DMS 273 treated with DMSO at 0.1 percent for 48 hours (cell line): Measurements from ENCODE around the gene BFAR.
"Not testable (repeated sequence)": the region's sequence is repeated elsewhere in the genome, so short reads cannot be mapped to it uniquely, and the experiment has no call there.

Source experiments
- DNase-seq: peaks from one replicate; lab custom pipeline; 2025; lab: John Stamatoyannopoulos, UW

Gene BFAR

DNA sequence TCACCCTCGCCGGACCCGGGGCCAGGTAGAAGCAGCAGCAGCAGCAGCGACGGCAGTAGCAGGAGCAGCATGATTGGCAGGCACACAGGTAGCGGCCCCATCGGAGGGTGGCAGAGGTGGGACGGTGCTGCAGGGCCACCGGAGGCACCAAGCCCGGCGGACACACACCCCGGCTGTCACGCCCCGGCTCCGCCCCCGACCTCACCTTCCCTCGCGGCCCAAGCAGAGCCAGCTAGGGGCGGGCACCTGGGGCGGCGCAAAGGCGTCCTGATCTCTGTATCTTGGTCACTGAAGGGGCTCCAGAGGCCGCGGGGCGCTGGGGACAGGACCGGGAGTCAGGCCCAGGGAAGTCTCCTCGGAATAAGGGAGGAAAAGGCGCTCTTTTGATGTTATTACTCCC, 61.4 kb downstream of the BFAR start, which contains the start of gene PLA2G10:
Gene PLA2G10, minus strand, starts transcription at position 180 of the 400 bp plus-strand sequence. Its CDS starts 79 bp downstream, at position 101.
- DNase-seq, result not testable (repeated sequence)

DNA sequence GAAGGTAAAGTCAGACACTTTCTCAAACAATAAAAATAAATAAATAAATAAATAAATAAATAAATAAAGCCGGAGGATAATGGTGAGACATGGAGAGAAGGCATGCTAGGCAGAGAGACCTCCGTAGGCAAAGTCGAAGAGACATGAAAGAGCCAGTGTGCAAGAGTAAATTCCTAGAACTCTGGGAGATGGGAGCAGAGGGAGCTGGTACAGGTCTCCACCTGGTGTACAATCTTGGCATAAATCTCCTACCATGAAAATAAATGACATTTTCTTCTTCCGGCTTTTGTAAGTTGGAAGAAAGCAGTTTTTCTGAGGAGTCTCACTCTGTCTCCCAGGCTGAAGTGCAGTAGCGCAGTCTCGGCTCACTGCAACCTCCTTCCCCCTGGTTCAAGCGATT, 69.1 kb downstream of the BFAR start:
- not testable (repeated sequence) for DNase-seq

DNA sequence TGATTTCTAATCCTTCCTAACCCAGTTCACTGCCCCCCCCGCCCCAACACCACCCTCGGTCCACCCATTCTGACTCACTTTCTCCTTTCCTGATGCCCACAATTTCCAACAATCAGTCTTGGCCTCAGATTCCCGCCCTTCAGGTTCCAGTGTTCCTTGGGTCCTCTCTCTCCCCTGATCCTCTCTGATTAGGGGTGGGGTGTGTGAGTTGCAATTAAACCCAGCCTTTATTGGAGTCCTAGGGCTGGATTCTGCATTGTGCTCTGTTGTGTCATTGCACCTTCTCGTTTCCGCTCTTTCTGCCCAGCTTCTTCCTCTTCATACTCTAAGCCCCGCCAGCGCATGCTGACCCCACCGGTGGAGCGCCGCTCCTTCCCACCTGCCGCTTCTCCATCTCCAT, 69.9 kb downstream of the BFAR start:
- DNase-seq, result not testable (repeated sequence)

DNA sequence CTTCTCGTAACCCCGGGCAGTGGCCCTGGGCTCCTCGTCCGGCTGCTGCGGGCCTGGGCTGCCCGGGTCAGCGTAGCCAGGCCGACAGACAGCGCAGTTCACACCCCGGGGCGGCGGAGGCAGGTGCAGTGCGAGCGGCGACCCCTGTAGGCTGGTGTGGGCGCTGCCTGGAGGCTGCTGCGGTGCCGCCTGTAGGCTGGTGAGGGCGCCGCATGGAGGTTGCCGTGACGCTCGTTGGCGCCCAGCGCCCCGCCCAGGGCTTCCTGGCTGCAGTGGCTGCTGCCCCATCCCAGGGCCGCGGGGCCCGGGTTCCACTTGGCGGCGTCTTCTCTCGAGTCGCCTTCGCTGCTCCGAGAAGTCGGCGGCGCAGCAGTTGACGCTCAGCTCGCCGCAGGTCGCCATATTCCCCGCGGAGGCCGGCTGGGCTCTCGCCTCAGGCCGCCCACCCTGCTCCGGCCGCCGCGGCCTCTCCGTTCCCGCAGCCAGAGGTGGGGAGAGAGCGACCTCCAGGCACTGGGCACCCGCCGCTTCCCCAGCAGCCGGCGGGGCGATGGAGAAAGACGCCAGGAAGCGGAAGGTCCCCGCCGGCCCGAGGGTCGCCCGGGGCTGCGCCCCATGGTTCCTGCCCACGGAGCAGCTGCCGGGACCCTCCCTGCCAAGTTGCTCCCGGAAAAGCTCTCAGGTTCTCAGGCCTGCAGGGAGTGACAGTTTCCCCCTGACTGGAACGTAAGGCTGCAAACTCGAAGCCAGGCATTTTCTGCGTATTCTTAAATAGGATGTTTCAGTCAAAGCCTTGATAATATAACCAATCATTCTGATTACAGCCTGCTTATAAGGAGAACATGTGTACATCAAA, 70.6 kb downstream of the BFAR start, which contains the start of gene NPIPA3:
Gene NPIPA3, plus strand, starts transcription at position 256 of the 856 bp plus-strand sequence. CDS start 5,533 bp downstream, outside the sequence.
- not testable (repeated sequence) for DNase-seq
